ENCODE measurements around the gene ARHGAP31. TPM values are rescaled to one million over a fixed set of nuclear protein-coding genes. Genes with fewer than 3 reads are reported as not detected.
A peak's percentile ranks its signal among the peaks of the same experiment; 100 is the strongest.

The ARHGAP31 gene
- total and polyA plus RNA-seq, 12 donors = 10.6 to 71.1 (median 35.9) TPM

GRCh38 chr3:119453822-119454221 is 159.6 kb downstream of the ARHGAP31 start:
- H3K4me3 ChIP-seq = no peak overlapping the region
- DNase-seq (no peak), ATAC-seq (no peak)
- 35 to 51% methylated on average over 1 of the region's 1 CpG for WGBS, 2 donors
- H3K27ac ChIP-seq = no peak overlapping the region
- intact Hi-C loops (cut with DNase I) = no loop called here
- no peaks in the 10 kb centered on the region for H3K27me3 ChIP-seq
- H3K9me3 ChIP-seq = no peaks in the 10 kb centered on the region
- TF ChIP-seq CTCF (IDR thresholded peaks at IDR 0.05) = no peak
- peaks cover 0 to 39% (median 0%) of the 10 kb centered on the region in 9 donors for H3K4me1 ChIP-seq
- H3K36me3 ChIP-seq = peaks cover 0 to 100% (median 72%) of the 10 kb centered on the region in 9 donors

GRCh38 chr3:119456469-119456868 is 162.3 kb downstream of the ARHGAP31 start:
- Histone ChIP-seq H3K36me3 (peaks cover 0 to 100% (median 54%) of the 10 kb centered on the region in 9 donors), H3K9me3 (no peaks in the 10 kb centered on the region), H3K4me3 (no peak overlapping the region), H3K27me3 (no peaks in the 10 kb centered on the region), H3K4me1 (peaks cover 0 to 65% (median 13%) of the 10 kb centered on the region in 9 donors), H3K27ac (no peak overlapping the region)
- ATAC-seq (peak in 2 of 8 donors; percentile 17 to 37), DNase-seq (no peak)
- intact Hi-C loops (cut with DNase I) = no loop called here
- WGBS, 2 donors = 94 to 95% methylated on average over 1 of the region's 1 CpG
- no peak for TF ChIP-seq CTCF (IDR thresholded peaks at IDR 0.05)

GRCh38 chr3:119457246-119457645 is 163.1 kb downstream of the ARHGAP31 start:
- ATAC-seq = peak in 2 of 8 donors; percentile 73 to 84
- H3K4me1 ChIP-seq = peaks cover 2 to 73% (median 21%) of the 10 kb centered on the region in 9 donors

More at GRCh38 chr3:119457246-119457645, 163.1 kb downstream of the ARHGAP31 start:
- Histone ChIP-seq H3K27ac (peak overlapping the region in 1 of 10 donors; percentile 11), H3K27me3 (no peaks in the 10 kb centered on the region), H3K4me3 (no peak overlapping the region), H3K36me3 (peaks cover 0 to 99% (median 47%) of the 10 kb centered on the region in 9 donors), H3K9me3 (no peaks in the 10 kb centered on the region)
- intact Hi-C loops (cut with DNase I) = no loop called here
- TF ChIP-seq CTCF (IDR thresholded peaks at IDR 0.05) = no peak
- WGBS, 2 donors = 74 to 90% methylated on average over 4 of the region's 4 CpGs
- no peak for DNase-seq
